ENCODE measurements around the gene TDP1.

DNA sequence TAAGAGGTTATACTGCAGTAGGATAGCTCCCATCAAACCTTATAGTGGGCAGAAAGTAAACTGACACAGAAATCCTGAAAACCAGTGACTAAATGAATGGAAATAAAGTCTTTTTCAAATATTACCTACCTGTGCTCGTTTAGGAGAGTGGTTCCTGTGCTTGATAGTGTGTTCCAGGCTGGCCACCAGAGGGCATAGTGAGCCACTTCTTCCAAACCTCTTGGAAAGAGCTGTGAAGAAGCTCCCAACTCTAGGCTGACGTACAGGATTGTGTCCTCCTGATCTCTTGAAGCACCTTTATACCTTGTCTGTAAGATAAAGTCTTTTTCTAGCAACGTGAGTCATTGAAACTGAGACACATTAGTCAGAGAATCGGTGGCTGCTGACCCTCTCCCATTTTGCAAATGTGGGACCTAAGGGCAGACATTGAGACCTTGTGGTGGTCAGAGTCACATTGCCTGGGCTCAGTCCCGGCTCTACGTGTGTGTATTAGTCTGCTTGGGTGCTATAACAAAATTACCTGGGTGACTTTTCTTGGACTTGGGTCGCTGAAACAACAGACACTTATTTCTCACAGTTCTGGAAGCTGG is 17.6 kb downstream of the TDP1 start:
- TF ChIP-seq, protein P1, sequence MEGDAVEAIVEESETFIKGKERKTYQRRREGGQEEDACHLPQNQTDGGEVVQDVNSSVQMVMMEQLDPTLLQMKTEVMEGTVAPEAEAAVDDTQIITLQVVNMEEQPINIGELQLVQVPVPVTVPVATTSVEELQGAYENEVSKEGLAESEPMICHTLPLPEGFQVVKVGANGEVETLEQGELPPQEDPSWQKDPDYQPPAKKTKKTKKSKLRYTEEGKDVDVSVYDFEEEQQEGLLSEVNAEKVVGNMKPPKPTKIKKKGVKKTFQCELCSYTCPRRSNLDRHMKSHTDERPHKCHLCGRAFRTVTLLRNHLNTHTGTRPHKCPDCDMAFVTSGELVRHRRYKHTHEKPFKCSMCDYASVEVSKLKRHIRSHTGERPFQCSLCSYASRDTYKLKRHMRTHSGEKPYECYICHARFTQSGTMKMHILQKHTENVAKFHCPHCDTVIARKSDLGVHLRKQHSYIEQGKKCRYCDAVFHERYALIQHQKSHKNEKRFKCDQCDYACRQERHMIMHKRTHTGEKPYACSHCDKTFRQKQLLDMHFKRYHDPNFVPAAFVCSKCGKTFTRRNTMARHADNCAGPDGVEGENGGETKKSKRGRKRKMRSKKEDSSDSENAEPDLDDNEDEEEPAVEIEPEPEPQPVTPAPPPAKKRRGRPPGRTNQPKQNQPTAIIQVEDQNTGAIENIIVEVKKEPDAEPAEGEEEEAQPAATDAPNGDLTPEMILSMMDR (IDR thresholded peaks at IDR 0.05) = peak; percentile 64 to 91 (median 78)
- TF ChIP-seq POLR2A (IDR thresholded peaks at IDR 0.05) = no peak
